Liver (tissue), 9 donors: ENCODE results near the gene INPP4B. TPM values are rescaled to one million over a fixed set of nuclear protein-coding genes. Genes with fewer than 3 reads are reported as not detected.

Source experiments
- DNase-seq: peaks from one replicate; pipeline ENCODE4 v3.0.0-alpha.2; 2017; ENCODE audit warnings: low spot score
- H3K27ac ChIP-seq, 2 donors: one replicate each; pipeline ENCODE4 v1.7.0; 2013; ENCODE audit warnings: inconsistent platforms in 2 of 2, low read length in 2 of 2, control low read depth in 1 of 2, low read depth in 1 of 2, mild to moderate bottlenecking in 1 of 2
- H3K27me3 ChIP-seq, 4 donors: one replicate each; pipeline versions ENCODE4 v1.6.1 to v1.7.0; 2013; ENCODE audit warnings: low read length in 3 of 4, inconsistent platforms in 1 of 4, mild to moderate bottlenecking in 1 of 4, moderate library complexity in 1 of 4; ENCODE audit not compliant: control insufficient read depth in 4 of 4, insufficient read depth in 4 of 4
- H3K36me3 ChIP-seq, 4 donors: one replicate each; pipeline versions ENCODE4 v1.6.1 to v1.7.0; 2013; ENCODE audit warnings: low read length in 3 of 4, mild to moderate bottlenecking in 3 of 4, low read depth in 1 of 4, moderate library complexity in 1 of 4; ENCODE audit not compliant: control insufficient read depth in 4 of 4, insufficient read depth in 3 of 4
- H3K4me1 ChIP-seq, 4 donors: one replicate each; pipeline versions ENCODE4 v1.6.1 to v1.7.0; 2013; ENCODE audit warnings: low read length in 3 of 4, mild to moderate bottlenecking in 3 of 4, moderate library complexity in 1 of 4; ENCODE audit not compliant: control insufficient read depth in 4 of 4, insufficient read depth in 4 of 4
- H3K4me3 ChIP-seq, 3 donors: one replicate each; pipeline versions ENCODE4 v1.6.1 to v1.7.0; 2013; ENCODE audit warnings: low read length in 3 of 3, control low read depth in 1 of 3, low read depth in 1 of 3, mild to moderate bottlenecking in 1 of 3
- H3K9ac ChIP-seq, 2 donors: one replicate each; pipeline ENCODE4 v1.7.0; 2013; ENCODE audit warnings: low read length in 2 of 2, mild to moderate bottlenecking in 2 of 2, moderate library complexity in 2 of 2, control low read depth in 1 of 2, low read depth in 1 of 2
- H3K9me3 ChIP-seq, 4 donors: one replicate each; pipeline versions ENCODE4 v1.6.1 to v1.7.0; 2013; ENCODE audit warnings: low read length in 3 of 4; ENCODE audit not compliant: control insufficient read depth in 4 of 4
- EGR1 ChIP-seq, 2 donors: IDR thresholded peaks; 2 replicates each; pipeline ENCODE4 v1.6.1; 2016 to 2018; ENCODE audit warnings: antibody characterized with exemption in 2 of 2, low read depth in 2 of 2
- FOXA1 ChIP-seq: IDR thresholded peaks from 2 replicates; pipeline ENCODE4 v1.6.1; 2016; ENCODE audit warnings: antibody characterized with exemption
- HNF4A ChIP-seq, 2 donors: conservative IDR thresholded peaks; 2 replicates each; pipeline ENCODE4 v1.6.1; 2016; ENCODE audit warnings: antibody characterized with exemption in 2 of 2, mild to moderate bottlenecking in 2 of 2
- HNF4G ChIP-seq: IDR thresholded peaks from 2 replicates; pipeline ENCODE4 v1.6.1; 2016; ENCODE audit warnings: antibody characterized with exemption
- JUND ChIP-seq, 2 donors: IDR thresholded peaks; 2 replicates each; pipeline ENCODE4 v1.6.1; 2016; ENCODE audit warnings: antibody characterized with exemption in 2 of 2
- NR2F2 ChIP-seq: IDR thresholded peaks from 2 replicates; pipeline ENCODE4 v1.6.1; 2016; ENCODE audit warnings: antibody characterized with exemption
- RAD21 ChIP-seq, 2 donors: IDR thresholded peaks; 2 replicates each; pipeline ENCODE4 v1.6.1; 2016; ENCODE audit warnings: antibody characterized with exemption in 2 of 2, mild to moderate bottlenecking in 2 of 2
- RXRA ChIP-seq, 2 donors: IDR thresholded peaks; 2 replicates each; pipeline ENCODE4 v1.6.1; 2017 to 2018; ENCODE audit warnings: antibody characterized with exemption in 2 of 2, mild to moderate bottlenecking in 1 of 2
- SP1 ChIP-seq: IDR thresholded peaks from 2 replicates; pipeline ENCODE4 v1.6.1; 2018; ENCODE audit warnings: antibody characterized with exemption, mild to moderate bottlenecking
- TAF1 ChIP-seq: conservative IDR thresholded peaks from 2 replicates; pipeline ENCODE4 v1.6.1; 2016; ENCODE audit warnings: antibody characterized with exemption, mild to moderate bottlenecking
- YY1 ChIP-seq: IDR thresholded peaks from 2 replicates; pipeline ENCODE4 v1.6.1; 2016; ENCODE audit warnings: antibody characterized with exemption, mild to moderate bottlenecking
- WGBS: extraction: QIAGEN DNeasy Blood & Tissue Kit; methylation state at CpG from one replicate; pipeline ENCODE4 v1.1.7; 2013; 5-methylcytosine and 5-hydroxymethylcytosine counted together
- polyA plus RNA-seq, 2 donors: library from polyadenylated mRNA; stranded (reverse) in 1 of 2; unstranded in 1 of 2; fragments of 200-250 nt in 1 of 2; fragments of >200 nt in 1 of 2; fragmentation: Nextera tagmentation in 1 of 2; extraction: Ambion mirVana in 1 of 2; gene quantifications; one replicate each; pipeline versions ENCODE4 v1.2.1 to v1.2.3, GENCODE V29; 2013 to 2015
- total RNA-seq, 2 donors: library from RNA; depleted of rRNA; stranded (reverse); fragments of >200 nt; gene quantifications; one replicate each; pipeline ENCODE4 v1.2.3, GENCODE V29; 2014
- TF ChIP-seq, protein P1 (sequence below): IDR thresholded peaks from 2 replicates; pipeline ENCODE4 v1.6.1; 2016; ENCODE audit warnings: antibody characterized with exemption, mild to moderate bottlenecking
- TF ChIP-seq, protein P2 (sequence below): IDR thresholded peaks from 2 replicates; pipeline ENCODE4 v1.6.1; 2016; ENCODE audit warnings: antibody characterized with exemption
- TF ChIP-seq, protein P3 (sequence below): fragments of 150-350 bp; IDR thresholded peaks from 2 replicates; pipeline ENCODE4 v1.5.1; 2017; ENCODE audit warnings: improper control_type of control experiment, low read depth, low read length; ENCODE audit not compliant: missing input control
- donor health status: healthy.
- donor health status: healthy.
- donor health status: healthy.
- donor health status: healthy.
- donor health status: healthy.

INPP4B gene
- total and polyA plus RNA-seq, 4 donors: 0.43 to 2.8 (median 1.6) TPM

DNA sequence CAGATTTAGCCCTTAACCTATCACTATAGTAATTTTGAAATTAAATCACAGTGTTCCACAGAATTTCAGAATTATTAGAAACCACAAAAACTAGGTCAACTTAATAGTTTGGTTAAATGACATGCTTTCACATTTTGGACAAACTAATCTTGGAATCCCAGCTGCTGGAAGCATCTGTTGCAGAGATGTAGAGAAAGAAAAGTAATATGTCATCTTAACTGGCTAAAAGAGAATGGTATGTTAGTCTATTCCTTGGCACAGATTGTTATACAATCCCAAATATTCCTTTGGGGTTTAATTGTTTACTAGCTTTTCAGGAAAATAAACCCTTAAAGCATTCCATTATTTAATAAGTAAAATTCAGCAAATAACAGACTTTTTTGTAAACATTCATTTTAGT lies 689.8 kb downstream of the INPP4B start:
- Histone ChIP-seq H3K27ac (no peak overlapping the region), H3K9ac (no peak overlapping the region), H3K36me3 (no peaks in the 10 kb centered on the region), H3K4me1 (no peaks in the 10 kb centered on the region), H3K27me3 (peaks cover 0 to 2% (median 0%) of the 10 kb centered on the region in 4 donors), H3K4me3 (no peak overlapping the region), H3K9me3 (no peaks in the 10 kb centered on the region)
- no peak for DNase-seq
- TF ChIP-seq, protein P1, sequence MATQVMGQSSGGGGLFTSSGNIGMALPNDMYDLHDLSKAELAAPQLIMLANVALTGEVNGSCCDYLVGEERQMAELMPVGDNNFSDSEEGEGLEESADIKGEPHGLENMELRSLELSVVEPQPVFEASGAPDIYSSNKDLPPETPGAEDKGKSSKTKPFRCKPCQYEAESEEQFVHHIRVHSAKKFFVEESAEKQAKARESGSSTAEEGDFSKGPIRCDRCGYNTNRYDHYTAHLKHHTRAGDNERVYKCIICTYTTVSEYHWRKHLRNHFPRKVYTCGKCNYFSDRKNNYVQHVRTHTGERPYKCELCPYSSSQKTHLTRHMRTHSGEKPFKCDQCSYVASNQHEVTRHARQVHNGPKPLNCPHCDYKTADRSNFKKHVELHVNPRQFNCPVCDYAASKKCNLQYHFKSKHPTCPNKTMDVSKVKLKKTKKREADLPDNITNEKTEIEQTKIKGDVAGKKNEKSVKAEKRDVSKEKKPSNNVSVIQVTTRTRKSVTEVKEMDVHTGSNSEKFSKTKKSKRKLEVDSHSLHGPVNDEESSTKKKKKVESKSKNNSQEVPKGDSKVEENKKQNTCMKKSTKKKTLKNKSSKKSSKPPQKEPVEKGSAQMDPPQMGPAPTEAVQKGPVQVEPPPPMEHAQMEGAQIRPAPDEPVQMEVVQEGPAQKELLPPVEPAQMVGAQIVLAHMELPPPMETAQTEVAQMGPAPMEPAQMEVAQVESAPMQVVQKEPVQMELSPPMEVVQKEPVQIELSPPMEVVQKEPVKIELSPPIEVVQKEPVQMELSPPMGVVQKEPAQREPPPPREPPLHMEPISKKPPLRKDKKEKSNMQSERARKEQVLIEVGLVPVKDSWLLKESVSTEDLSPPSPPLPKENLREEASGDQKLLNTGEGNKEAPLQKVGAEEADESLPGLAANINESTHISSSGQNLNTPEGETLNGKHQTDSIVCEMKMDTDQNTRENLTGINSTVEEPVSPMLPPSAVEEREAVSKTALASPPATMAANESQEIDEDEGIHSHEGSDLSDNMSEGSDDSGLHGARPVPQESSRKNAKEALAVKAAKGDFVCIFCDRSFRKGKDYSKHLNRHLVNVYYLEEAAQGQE: no peak
- TF ChIP-seq, protein P2, sequence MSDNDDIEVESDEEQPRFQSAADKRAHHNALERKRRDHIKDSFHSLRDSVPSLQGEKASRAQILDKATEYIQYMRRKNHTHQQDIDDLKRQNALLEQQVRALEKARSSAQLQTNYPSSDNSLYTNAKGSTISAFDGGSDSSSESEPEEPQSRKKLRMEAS: no peak
- TF ChIP-seq, protein P3, sequence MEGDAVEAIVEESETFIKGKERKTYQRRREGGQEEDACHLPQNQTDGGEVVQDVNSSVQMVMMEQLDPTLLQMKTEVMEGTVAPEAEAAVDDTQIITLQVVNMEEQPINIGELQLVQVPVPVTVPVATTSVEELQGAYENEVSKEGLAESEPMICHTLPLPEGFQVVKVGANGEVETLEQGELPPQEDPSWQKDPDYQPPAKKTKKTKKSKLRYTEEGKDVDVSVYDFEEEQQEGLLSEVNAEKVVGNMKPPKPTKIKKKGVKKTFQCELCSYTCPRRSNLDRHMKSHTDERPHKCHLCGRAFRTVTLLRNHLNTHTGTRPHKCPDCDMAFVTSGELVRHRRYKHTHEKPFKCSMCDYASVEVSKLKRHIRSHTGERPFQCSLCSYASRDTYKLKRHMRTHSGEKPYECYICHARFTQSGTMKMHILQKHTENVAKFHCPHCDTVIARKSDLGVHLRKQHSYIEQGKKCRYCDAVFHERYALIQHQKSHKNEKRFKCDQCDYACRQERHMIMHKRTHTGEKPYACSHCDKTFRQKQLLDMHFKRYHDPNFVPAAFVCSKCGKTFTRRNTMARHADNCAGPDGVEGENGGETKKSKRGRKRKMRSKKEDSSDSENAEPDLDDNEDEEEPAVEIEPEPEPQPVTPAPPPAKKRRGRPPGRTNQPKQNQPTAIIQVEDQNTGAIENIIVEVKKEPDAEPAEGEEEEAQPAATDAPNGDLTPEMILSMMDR: no peak
- TF ChIP-seq TAF1 (no peak), RXRA (IDR thresholded peaks at IDR 0.05) (no peak), HNF4A (conservative IDR thresholded peaks at IDR 0.05) (no peak), NR2F2 (no peak), FOXA1 (no peak), JUND (IDR thresholded peaks at IDR 0.05) (no peak), RAD21 (IDR thresholded peaks at IDR 0.05) (no peak)

DNA sequence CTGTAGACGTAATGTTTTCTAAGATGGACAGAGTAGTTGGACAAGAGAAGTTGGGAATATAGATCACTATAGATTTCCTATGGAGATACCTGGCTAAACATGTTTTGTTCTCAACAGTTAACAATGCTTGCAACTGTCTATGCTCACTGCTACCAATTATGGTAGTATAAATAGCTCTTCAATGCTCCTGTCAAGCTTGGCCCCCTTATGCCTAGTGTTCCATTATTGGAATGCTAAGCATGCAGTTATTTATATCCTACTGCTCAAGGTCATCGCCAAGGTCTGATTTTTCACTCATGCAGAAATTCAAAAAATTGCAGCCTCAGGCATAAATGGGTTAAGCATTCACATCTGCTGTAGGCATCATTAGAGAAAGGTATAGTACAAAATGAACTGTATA lies 690.8 kb downstream of the INPP4B start:
- Histone ChIP-seq H3K36me3 (no peaks in the 10 kb centered on the region), H3K27ac (no peak overlapping the region), H3K4me3 (no peak overlapping the region), H3K4me1 (no peaks in the 10 kb centered on the region), H3K27me3 (peaks cover 0 to 2% (median 0%) of the 10 kb centered on the region in 4 donors), H3K9me3 (no peaks in the 10 kb centered on the region), H3K9ac (no peak overlapping the region)
- DNase-seq: no peak
- TF ChIP-seq HNF4G: no peak
- no peak for TF ChIP-seq SP1
- TF ChIP-seq NR2F2: no peak
- TF ChIP-seq HNF4A (conservative IDR thresholded peaks at IDR 0.05): no peak
- no peak for TF ChIP-seq YY1
- no peak for TF ChIP-seq RAD21 (IDR thresholded peaks at IDR 0.05)
- TF ChIP-seq EGR1 (IDR thresholded peaks at IDR 0.05; ENCODE audit: low read depth in 2 of 2): no peak
- TF ChIP-seq, protein P3: no peak
- 83% methylated on average over 2 of the region's 2 CpGs for WGBS
